ENCODE data around the gene ST6GALNAC3.

DNA sequence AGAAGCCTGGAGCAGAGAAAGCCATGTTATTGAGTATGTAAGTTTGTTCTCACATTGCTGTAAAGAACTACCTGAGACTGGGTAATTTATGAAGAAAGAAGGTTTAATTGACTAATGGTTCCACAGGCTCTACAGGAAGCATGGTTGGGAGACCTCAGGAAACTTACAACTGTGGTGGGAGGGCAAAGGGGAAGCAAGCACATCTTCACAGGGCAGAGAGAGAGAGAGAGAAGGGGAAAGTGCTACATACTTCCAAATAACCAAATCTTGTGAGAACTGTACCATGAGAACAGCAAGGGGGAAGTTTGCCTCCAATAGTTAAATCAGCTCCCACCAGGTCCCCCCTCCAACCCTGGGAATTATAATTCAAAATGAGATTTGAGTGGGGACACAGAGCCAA lies 302.7 kb downstream of the ST6GALNAC3 start:
- TF ChIP-seq, protein P1, sequence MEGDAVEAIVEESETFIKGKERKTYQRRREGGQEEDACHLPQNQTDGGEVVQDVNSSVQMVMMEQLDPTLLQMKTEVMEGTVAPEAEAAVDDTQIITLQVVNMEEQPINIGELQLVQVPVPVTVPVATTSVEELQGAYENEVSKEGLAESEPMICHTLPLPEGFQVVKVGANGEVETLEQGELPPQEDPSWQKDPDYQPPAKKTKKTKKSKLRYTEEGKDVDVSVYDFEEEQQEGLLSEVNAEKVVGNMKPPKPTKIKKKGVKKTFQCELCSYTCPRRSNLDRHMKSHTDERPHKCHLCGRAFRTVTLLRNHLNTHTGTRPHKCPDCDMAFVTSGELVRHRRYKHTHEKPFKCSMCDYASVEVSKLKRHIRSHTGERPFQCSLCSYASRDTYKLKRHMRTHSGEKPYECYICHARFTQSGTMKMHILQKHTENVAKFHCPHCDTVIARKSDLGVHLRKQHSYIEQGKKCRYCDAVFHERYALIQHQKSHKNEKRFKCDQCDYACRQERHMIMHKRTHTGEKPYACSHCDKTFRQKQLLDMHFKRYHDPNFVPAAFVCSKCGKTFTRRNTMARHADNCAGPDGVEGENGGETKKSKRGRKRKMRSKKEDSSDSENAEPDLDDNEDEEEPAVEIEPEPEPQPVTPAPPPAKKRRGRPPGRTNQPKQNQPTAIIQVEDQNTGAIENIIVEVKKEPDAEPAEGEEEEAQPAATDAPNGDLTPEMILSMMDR (optimal IDR thresholded peaks at IDR 0.05 in 1 of 3, IDR thresholded peaks at IDR 0.05 in 1 of 3, conservative IDR thresholded peaks at IDR 0.05 in 1 of 3; ENCODE audit: extremely low read depth in 1 of 3, insufficient read depth in 2 of 3, low read length in 3 of 3): no peak
- no peak for TF ChIP-seq EZH2 (IDR thresholded peaks at IDR 0.05; ENCODE audit: low read length)

Data from keratinocyte (primary cell).